Liver (tissue), 3 donors: ENCODE measurements around the gene BCKDHA.

Experiments used
- CTCF ChIP-seq: fragments of 150-350 bp; IDR thresholded peaks from 2 replicates; pipeline ENCODE4 v1.5.1; 2017; ENCODE audit warnings: improper control_type of control experiment, low read depth, low read length; ENCODE audit not compliant: missing input control
- EGR1 ChIP-seq, 2 donors: IDR thresholded peaks; 2 replicates each; pipeline ENCODE4 v1.6.1; 2016 to 2018; ENCODE audit warnings: antibody characterized with exemption in 2 of 2, low read depth in 2 of 2
- FOXA1 ChIP-seq: IDR thresholded peaks from 2 replicates; pipeline ENCODE4 v1.6.1; 2016; ENCODE audit warnings: antibody characterized with exemption
- GABPA ChIP-seq, 2 donors: IDR thresholded peaks in 1 of 2; conservative IDR thresholded peaks in 1 of 2; 2 replicates each; pipeline ENCODE4 v1.6.1; 2016; ENCODE audit warnings: antibody characterized with exemption in 2 of 2, mild to moderate bottlenecking in 1 of 2, moderate library complexity in 1 of 2
- REST ChIP-seq: IDR thresholded peaks from 2 replicates; pipeline ENCODE4 v1.6.1; 2016; ENCODE audit warnings: antibody characterized with exemption, mild to moderate bottlenecking
- TAF1 ChIP-seq: conservative IDR thresholded peaks from 2 replicates; pipeline ENCODE4 v1.6.1; 2016; ENCODE audit warnings: antibody characterized with exemption, mild to moderate bottlenecking
- donor health status: healthy.
- donor health status: healthy.

- TF ChIP-seq CTCF (no peak), FOXA1 (no peak), GABPA (IDR thresholded peaks at IDR 0.05 in 1 of 2, conservative IDR thresholded peaks at IDR 0.05 in 1 of 2) (no peak), EGR1 (IDR thresholded peaks at IDR 0.05; ENCODE audit: low read depth in 2 of 2) (no peak), REST (no peak), TAF1 (no peak)
Measured at GRCh38 chr19:41410336-41411054, 12.9 kb downstream of the BCKDHA start.
